DOHH2 (cell line): ENCODE data around the gene RPL5.
A peak's percentile ranks its signal among the peaks of the same experiment; 100 is the strongest.

Experiments used
- H3F3A ChIP-seq: fragments of 200-600 bp; sonication (generic), shearing (Covaris generic); 2 replicates; pipeline ENCODE4 v1.6.0; 2016; ENCODE audit warnings: antibody characterized with exemption, mild to moderate bottlenecking; ENCODE audit not compliant: control insufficient read depth, insufficient read depth
- H3K27ac ChIP-seq: fragments of 200-600 bp; sonication (generic); 2 replicates; pipeline ENCODE4 v1.5.1; 2014; ENCODE audit warnings: low read depth, mild to moderate bottlenecking, low read length, moderate library complexity
- H3K27me3 ChIP-seq: fragments of 200-600 bp; sonication (generic); 2 replicates; pipeline ENCODE4 v1.6.1; 2014; ENCODE audit warnings: mild to moderate bottlenecking, low read length, mixed read lengths; ENCODE audit not compliant: control insufficient read depth
- H3K36me3 ChIP-seq: fragments of 200-600 bp; sonication (generic); 2 replicates; pipeline ENCODE4 v1.6.1; 2014; ENCODE audit warnings: mild to moderate bottlenecking, low read length, moderate library complexity, mixed read lengths; ENCODE audit not compliant: control insufficient read depth
- H3K4me1 ChIP-seq: fragments of 200-600 bp; sonication (generic); 2 replicates; pipeline ENCODE4 v1.6.1; 2014; ENCODE audit warnings: mild to moderate bottlenecking, low read length, mixed read lengths; ENCODE audit not compliant: control insufficient read depth
- H3K4me2 ChIP-seq: fragments of 200-600 bp; sonication (generic); 2 replicates; pipeline ENCODE4 v1.6.0; 2014; ENCODE audit warnings: mild to moderate bottlenecking, low read length, moderate library complexity
- H3K4me3 ChIP-seq: fragments of 200-600 bp; sonication (generic); 2 replicates; pipeline ENCODE4 v1.5.1; 2014; ENCODE audit warnings: mild to moderate bottlenecking, low read length, mixed read lengths
- H3K79me2 ChIP-seq: fragments of 200-600 bp; sonication (generic); 2 replicates; pipeline ENCODE4 v1.6.1; 2014; ENCODE audit warnings: mild to moderate bottlenecking, low read length, mixed read lengths; ENCODE audit not compliant: control insufficient read depth
- H3K9me2 ChIP-seq: fragments of 200-600 bp; sonication (generic); replicated peaks from 2 replicates; pipeline ENCODE4 v1.6.1; 2014; ENCODE audit warnings: mild to moderate bottlenecking, low read length, mixed read lengths; ENCODE audit not compliant: control insufficient read depth
- H3K9me3 ChIP-seq: fragments of 200-600 bp; sonication (generic); 2 replicates; pipeline ENCODE4 v1.6.1; 2014; ENCODE audit warnings: antibody characterized with exemption, low read length, mixed read lengths; ENCODE audit not compliant: control insufficient read depth, insufficient read depth
- H4K20me1 ChIP-seq: fragments of 200-600 bp; sonication (generic); 2 replicates; pipeline ENCODE4 v1.6.0; 2014; ENCODE audit warnings: low read depth, mild to moderate bottlenecking, antibody characterized with exemption, low read length, moderate library complexity; ENCODE audit not compliant: control insufficient read depth, insufficient read depth
- EZH2phosphoT487 ChIP-seq: fragments of 200-600 bp; sonication (generic); IDR thresholded peaks from 2 replicates; pipeline ENCODE4 v1.6.1; 2017; ENCODE audit warnings: borderline replicate concordance, mild to moderate bottlenecking, antibody characterized with exemption, low read length, moderate library complexity, mixed read lengths
- TF ChIP-seq, protein P1 (sequence below): fragments of 200-600 bp; sonication (generic); IDR thresholded peaks from one replicate; pipeline ENCODE4 v1.5.1; 2014; ENCODE audit warnings: antibody characterized with exemption, mild to moderate bottlenecking, low read depth, low read length; ENCODE audit not compliant: poor library complexity, severe bottlenecking

The RPL5 gene

DNA sequence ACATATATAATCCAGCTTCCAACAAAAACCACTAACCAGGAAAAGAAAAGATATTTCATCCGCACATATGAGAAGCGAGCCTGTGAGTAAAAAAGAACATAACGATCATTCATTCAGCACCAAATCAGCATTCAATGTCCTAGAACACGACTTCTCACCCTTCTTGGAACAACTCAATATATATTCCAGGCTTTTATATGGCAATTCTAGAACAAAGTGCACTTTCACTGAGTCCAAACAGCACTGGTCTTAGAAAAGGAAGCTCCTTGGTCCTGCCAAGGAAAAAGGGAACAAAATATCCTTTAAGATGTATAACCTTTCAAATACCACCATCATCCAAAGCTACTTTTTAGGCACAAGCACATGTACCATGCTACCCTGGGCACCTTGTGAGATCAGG is 44.5 kb downstream of the RPL5 start:
- Histone ChIP-seq H3K27ac (no peak overlapping the region), H4K20me1 (no peaks in the 10 kb centered on the region), H3K4me3 (no peak overlapping the region)

DNA sequence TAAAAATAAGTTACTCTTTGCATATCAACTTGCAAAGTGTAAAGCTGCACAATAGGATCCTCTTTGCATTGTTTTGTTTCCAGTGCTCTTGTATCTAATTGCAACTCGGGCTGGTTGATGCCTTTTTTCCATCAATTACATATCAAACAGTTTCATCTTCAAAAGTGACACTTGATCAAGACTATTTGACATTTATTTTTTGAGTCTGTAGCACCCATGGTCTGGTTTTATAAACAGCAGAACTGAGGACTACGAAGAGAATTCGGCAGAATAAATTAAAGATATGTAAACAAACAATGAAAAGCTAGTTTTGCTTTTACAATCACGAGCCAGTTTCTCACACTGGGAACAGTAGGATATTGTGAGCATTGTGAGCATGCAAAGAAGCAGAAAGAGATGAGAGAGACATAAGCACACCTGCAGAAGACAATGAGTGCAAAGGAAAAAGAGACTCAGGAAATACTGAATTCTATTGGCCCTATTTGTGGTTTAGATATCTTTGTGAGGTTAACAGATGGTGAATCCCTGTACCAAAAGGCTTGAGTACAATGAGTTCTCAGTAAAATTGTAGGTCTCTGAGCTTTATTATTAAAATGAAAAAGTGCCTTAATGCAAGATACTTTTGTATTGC is 45.4 kb downstream of the RPL5 start:
- Histone ChIP-seq H3K9me2 (no peaks in the 10 kb centered on the region), H3K27me3 (no peaks in the 10 kb centered on the region), H3K4me1 (peaks cover 14% of the 10 kb centered on the region), H3K27ac (no peak overlapping the region), H3F3A (peaks cover 6% of the 10 kb centered on the region; the same call in 1 of the 2 replicates), H3K36me3 (peaks cover 24% of the 10 kb centered on the region), H4K20me1 (no peaks in the 10 kb centered on the region), H3K79me2 (peaks cover 24% of the 10 kb centered on the region), H3K4me3 (no peak overlapping the region), H3K4me2 (peak overlapping the region; percentile 30), H3K9me3 (no peaks in the 10 kb centered on the region)
- no peak for TF ChIP-seq EZH2phosphoT487
- TF ChIP-seq, protein P1, sequence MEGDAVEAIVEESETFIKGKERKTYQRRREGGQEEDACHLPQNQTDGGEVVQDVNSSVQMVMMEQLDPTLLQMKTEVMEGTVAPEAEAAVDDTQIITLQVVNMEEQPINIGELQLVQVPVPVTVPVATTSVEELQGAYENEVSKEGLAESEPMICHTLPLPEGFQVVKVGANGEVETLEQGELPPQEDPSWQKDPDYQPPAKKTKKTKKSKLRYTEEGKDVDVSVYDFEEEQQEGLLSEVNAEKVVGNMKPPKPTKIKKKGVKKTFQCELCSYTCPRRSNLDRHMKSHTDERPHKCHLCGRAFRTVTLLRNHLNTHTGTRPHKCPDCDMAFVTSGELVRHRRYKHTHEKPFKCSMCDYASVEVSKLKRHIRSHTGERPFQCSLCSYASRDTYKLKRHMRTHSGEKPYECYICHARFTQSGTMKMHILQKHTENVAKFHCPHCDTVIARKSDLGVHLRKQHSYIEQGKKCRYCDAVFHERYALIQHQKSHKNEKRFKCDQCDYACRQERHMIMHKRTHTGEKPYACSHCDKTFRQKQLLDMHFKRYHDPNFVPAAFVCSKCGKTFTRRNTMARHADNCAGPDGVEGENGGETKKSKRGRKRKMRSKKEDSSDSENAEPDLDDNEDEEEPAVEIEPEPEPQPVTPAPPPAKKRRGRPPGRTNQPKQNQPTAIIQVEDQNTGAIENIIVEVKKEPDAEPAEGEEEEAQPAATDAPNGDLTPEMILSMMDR, result no peak

More for the DNA sequence above, 44.5 kb downstream of the RPL5 start:
- H3K79me2 ChIP-seq, result peaks cover 22% of the 10 kb centered on the region
- H3K9me2 ChIP-seq, result no peaks in the 10 kb centered on the region
- no peaks in the 10 kb centered on the region for H3K9me3 ChIP-seq
- H3K4me2 ChIP-seq, result no peak overlapping the region
- TF ChIP-seq EZH2phosphoT487, result no peak
- peaks cover 14% of the 10 kb centered on the region for H3K4me1 ChIP-seq
- peaks cover 6% of the 10 kb centered on the region; the same call in 1 of the 2 replicates for H3F3A ChIP-seq
- H3K36me3 ChIP-seq, result peaks cover 24% of the 10 kb centered on the region
- H3K27me3 ChIP-seq, result no peaks in the 10 kb centered on the region

DNA sequence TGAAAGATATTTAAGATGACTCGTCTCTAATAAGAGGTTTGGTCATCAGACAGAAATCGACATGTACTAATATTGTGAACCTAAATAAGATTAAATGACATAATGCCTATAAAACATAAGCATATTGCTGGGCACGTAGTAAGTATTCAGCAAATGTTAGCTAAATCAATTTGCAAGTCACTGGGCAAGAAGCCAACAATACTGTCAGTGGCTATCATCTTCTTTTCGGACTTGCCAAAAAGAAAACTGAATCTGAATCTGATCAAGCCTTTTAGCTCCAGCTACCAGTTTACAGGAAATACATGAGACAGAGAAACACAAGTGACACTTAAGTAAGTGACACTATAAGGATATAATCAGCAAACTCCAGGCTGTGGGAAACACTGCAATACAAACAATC is 46.0 kb downstream of the RPL5 start:
- no peaks in the 10 kb centered on the region for H3K9me3 ChIP-seq
- no peaks in the 10 kb centered on the region for H3K27me3 ChIP-seq
- TF ChIP-seq EZH2phosphoT487, result no peak
- TF ChIP-seq, protein P1, result no peak
- H3K36me3 ChIP-seq, result peaks cover 23% of the 10 kb centered on the region
- no peaks in the 10 kb centered on the region for H3K9me2 ChIP-seq
- peaks cover 16% of the 10 kb centered on the region for H3K4me1 ChIP-seq
- no peak overlapping the region for H3K27ac ChIP-seq
- peaks cover 30% of the 10 kb centered on the region for H3K79me2 ChIP-seq
- H3K4me3 ChIP-seq, result no peak overlapping the region
- peak overlapping the region; percentile 30 for H3K4me2 ChIP-seq
- peaks cover 6% of the 10 kb centered on the region; the same call in 1 of the 2 replicates for H3F3A ChIP-seq
- no peaks in the 10 kb centered on the region for H4K20me1 ChIP-seq

DNA sequence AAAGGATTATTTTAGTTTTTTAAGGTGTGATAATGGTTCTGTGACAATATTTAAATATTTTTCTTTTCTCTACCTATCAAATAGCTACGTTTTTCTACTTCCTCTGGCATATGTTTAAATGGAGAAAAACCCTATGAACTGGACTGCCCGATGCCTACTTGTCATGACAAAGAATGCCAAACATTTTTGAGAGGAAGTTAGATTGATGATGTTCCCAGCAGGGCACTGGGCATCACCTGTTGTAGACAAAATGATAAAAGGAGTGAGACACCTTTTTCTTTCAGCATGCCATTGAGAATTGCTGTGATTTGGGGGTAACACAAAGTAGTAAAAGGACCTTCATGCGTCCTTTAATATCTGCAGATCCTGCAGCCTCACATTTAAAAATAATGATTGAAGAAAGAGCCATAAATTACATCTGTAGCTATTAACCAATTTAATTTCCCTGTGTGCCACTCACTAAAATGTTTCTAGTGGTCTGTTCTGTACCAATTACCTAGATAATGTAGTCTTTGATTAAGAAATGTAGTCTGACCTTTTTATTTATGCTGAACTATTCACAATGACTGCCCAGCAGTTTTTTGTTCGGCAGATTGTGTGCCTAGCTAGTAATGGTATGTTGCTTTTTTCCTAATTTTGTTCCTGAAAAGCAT is 47.6 kb downstream of the RPL5 start:
- no peak for TF ChIP-seq EZH2phosphoT487
- TF ChIP-seq, protein P1, result no peak
- Histone ChIP-seq H3K79me2 (peaks cover 43% of the 10 kb centered on the region), H3K27ac (no peak overlapping the region), H3K27me3 (no peaks in the 10 kb centered on the region), H3K9me3 (no peaks in the 10 kb centered on the region), H3K36me3 (peaks cover 10% of the 10 kb centered on the region), H4K20me1 (no peaks in the 10 kb centered on the region), H3K4me1 (peaks cover 27% of the 10 kb centered on the region), H3K4me2 (no peak overlapping the region), H3K4me3 (no peak overlapping the region), H3F3A (peaks cover 6% of the 10 kb centered on the region; the same call in 1 of the 2 replicates), H3K9me2 (no peaks in the 10 kb centered on the region)
